ENCODE data around the gene UBTD2.

Gene UBTD2

DNA sequence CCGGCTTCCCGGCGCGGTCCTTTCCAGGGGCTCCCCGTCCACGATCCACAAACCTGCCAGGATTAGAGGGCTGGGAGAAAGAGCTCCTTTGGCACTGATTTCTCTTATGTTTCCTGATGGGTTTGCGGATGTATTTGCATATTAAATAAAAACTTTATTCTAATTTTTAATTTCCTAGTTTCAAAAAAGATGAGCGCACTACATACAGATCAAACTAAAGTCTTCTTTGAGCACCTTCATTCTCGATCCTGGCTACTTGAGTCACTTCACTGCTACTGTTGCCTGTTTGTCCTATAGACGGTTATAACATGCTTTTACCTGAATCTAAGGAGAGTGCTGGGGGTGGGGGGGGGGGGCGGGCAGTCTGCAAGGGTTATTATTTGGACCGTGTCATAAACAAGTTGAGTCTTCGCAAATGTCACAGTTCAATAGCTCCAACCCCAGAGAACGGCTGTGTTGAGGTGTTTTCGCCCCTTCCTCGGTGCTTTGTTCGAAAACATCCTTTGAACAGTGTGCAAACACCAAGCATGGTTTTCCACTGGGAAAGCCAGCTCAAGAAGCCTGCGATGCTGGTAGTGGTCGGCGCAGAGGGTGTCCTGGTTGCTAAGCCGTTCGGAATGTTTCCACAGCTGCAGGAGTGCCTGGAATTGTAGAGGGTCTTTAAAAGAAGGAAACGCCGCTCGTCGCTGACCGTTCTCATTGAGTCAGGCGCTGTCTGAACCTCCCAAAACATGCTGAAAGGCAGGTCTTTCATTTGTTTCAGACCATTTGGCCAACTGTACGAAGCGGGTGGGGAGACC is 94.5 kb downstream of the UBTD2 start:
- no peak for DNase-seq

- peak; percentile 68 for DNase-seq
Observed at GRCh38 chr5:172188033-172188892, 95.3 kb downstream of the UBTD2 start, which contains the start of gene STK10. STK10 (minus strand) TSS chr5:172188224; CDS start chr5:172188042, 182 bp downstream.

DNA sequence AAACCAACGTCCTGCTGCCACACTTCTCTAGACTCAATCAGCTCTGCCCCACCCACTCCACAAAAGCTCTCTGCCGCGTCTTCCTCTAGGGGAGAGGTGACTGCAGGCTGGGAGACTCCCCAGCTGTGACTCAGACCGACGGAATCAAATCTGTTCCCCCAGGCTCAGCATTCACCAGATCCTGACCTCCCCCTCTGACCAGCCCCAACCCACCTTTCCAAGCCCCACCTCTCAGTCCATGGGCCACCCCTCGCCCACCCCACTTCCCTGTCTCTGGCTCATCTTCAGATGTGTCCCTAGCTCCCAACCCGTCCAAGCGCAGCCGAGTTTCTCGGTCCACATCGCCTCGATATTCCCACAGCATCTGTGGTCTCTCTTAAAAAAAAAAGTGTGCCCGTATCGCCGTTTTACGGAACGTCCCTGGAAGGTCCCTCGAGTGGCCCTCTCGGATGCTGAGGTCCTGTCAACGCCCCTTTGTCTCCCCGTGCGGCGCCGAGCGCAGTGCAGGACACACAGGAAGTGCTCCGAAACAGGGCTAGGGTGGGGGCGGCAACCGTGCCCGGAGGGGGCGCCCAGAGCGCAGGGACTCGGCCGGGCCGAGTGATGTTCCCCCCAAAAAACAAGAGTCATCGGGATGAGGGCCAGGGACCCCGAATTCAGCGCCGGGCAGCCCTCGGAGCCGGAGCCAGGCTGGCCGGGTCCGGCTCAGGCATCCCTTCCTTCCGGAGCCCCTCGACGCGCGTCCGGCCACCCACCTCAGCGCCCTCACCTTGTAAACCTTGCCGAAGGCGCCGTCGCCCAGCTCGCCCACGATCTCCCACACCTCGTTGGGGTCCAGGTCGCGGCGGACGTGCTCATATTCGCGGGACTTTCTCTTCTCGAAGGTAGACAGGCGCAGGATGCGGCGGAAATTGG is 96.2 kb downstream of the UBTD2 start:
- no peak for DNase-seq

GRCh38 chr5:172186114-172186695 is 97.4 kb downstream of the UBTD2 start:
- no peak for DNase-seq

GRCh38 chr5:172185096-172185461 is 98.5 kb downstream of the UBTD2 start:
- DNase-seq: no peak

DNA sequence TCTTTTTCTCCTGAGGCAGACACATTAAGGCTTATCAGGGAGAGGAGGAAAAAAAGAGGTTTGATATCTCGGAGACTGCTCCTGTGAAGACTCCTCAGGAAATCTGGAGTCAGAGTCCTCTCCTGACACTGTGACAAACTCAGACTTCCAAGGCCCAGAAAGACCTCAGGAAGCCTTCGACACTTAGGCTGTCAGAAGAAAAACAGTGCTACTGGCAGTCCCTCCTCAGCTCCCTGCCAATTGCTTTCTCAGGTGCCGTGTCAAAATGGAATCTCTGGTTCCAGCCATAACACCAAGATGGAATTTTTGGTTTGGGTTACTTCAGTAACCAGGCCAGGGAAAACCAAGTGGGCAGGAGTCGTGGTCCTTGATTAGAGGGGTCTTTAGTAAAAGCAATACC is 99.7 kb downstream of the UBTD2 start:
- no peak for DNase-seq

DNA sequence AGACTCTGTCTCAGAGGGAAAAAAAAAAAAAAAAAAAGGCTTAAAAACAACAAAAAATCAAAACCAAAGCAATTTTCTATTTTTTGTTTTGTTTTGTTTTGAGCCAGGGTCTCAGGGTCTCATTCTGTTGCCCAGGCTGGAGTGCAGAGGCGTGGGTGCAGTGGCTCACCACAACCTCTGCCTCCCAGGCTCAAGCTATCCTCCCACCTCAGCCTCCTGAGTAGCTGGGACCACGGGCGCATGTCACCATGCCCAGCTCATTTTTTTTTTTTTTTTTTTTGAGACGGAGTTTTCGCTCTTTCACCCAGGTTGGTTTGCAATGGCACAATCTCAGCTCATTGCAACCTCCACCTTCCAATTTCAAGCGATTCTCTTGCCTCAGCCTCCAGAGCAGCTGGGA is 101.3 kb downstream of the UBTD2 start:
- no peak for DNase-seq

DNA sequence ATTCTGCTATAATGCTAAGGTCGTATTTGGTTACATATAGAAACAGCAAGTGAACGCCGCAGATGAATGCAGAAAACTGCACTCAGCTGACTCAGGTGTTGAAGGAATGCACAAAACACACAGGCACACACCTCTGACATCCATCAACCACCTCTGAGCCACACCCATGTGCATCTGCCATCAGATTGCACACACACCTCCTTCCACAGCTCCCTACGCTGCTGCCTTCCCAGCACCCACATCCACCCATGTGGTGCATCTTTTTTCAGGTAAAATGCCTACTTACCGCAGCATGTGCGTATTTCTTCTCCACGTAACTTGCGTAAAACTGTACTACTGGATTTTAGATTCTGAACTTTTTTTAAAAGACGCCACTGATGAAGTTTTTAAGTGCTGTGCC is 102.6 kb downstream of the UBTD2 start:
- DNase-seq: no peak

GRCh38 chr5:172178991-172179989 is 104.3 kb downstream of the UBTD2 start:
- DNase-seq: no peak

- no peak for DNase-seq
Observed at GRCh38 chr5:172178301-172178987, 105.1 kb downstream of the UBTD2 start.

DNA sequence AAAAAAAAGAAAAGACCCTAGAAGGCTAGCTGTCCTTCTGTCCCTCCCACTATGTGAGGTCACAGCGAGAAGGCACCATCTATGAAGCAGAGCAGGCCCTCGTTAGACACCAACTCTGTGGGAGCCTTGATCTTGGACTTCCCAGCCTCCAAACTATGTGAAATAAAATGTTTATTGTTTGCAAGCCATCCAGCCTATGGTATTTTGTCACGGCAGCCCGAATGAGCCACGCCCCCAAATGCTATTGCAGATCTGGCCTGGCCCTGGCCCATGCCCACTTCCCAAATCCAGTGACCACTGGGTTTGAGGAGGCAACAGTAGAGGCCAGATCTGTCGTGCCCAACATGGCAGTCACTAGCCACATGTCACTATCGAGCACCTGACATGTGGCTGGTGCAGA is 106.4 kb downstream of the UBTD2 start:
- no peak for DNase-seq

- no peak for DNase-seq
Observed at GRCh38 chr5:172175263-172175719, 108.3 kb downstream of the UBTD2 start.

GRCh38 chr5:172173564-172174153 is 109.9 kb downstream of the UBTD2 start:
- DNase-seq: no peak

- DNase-seq: no peak
Observed at GRCh38 chr5:172172912-172173563, 110.5 kb downstream of the UBTD2 start.

- no peak for DNase-seq
Observed at GRCh38 chr5:172171118-172171517, 112.4 kb downstream of the UBTD2 start.

- no peak for DNase-seq
Observed at GRCh38 chr5:172170251-172170701, 113.3 kb downstream of the UBTD2 start.

- DNase-seq: no peak
Observed at GRCh38 chr5:172169216-172169615, 114.3 kb downstream of the UBTD2 start.

DNA sequence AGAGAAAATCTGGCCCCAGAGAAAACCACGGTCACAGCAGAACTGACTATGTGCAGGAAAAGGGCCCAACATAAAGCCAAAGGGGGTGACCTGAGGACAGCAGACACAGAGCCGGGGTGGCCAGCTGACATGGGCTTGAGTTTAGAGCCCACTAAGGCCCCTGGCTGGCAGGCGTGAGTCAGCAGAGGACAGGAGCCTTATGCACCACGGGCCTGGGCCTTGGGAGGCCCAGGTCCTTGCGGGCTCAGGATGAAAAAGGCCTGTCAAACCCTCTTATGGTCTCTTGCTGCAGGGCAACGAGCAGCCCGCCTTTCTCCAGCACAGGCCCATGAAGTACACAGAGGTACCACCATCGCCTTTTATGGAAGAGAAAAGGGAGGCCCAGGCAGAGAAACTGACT is 115.3 kb downstream of the UBTD2 start:
- no peak for DNase-seq

GRCh38 chr5:172167895-172168294 is 115.7 kb downstream of the UBTD2 start:
- DNase-seq: no peak
